ENCODE results near the gene STK32B.

GRCh38 chr4:5081441-5081999 lies 30.2 kb downstream of the STK32B start:
- TF ChIP-seq CTCF (IDR thresholded peaks at IDR 0.05 in 4 of 5, conservative IDR thresholded peaks at IDR 0.05 in 1 of 5) (no peak), POLR2A (IDR thresholded peaks at IDR 0.05) (no peak)

All from gastrocnemius medialis (tissue), 4 donors.